DOHH2 (cell line): ENCODE data around the gene KLK7.

ENCODE experiments used
- CTCF ChIP-seq: fragments of 200-600 bp; sonication (generic); IDR thresholded peaks from one replicate; pipeline ENCODE4 v1.5.1; 2014; ENCODE audit warnings: antibody characterized with exemption, mild to moderate bottlenecking, low read depth, low read length; ENCODE audit not compliant: poor library complexity, severe bottlenecking
- EZH2phosphoT487 ChIP-seq: fragments of 200-600 bp; sonication (generic); IDR thresholded peaks from 2 replicates; pipeline ENCODE4 v1.6.1; 2017; ENCODE audit warnings: borderline replicate concordance, mild to moderate bottlenecking, antibody characterized with exemption, low read length, moderate library complexity, mixed read lengths

- TF ChIP-seq CTCF (no peak), EZH2phosphoT487 (no peak)
These were observed 8.0 kb downstream of the KLK7 start for GRCh38 chr19:50975766-50976165.
